Calu3 (cell line): ENCODE measurements around the gene LOC128125822.

ENCODE experiments used
- BruUV-seq: library from RNA; stranded (reverse); fragments of 400-500 nt; replicated peaks from 2 replicates; lab custom pipeline; 2021; lab: Mats Ljungman, UMichigan
- CTCF ChIA-PET: fragments of 300-600 bp; sonication (Branson Sonifier 250); formaldehyde crosslinking; loops from one replicate; lab custom pipeline; 2022; ENCODE audit warnings: antibody characterized with exemption; lab: Charles Lee
- DNase-seq: peaks from one replicate; pipeline ENCODE4 v3.0.0; 2022
- H3K27ac Mint-ChIP-seq: one replicate; pipeline ENCODE4 v1.8.0; 2022; ENCODE audit warnings: mixed read lengths; ENCODE audit not compliant: unreplicated experiment
- H3K27me3 Mint-ChIP-seq: one replicate; pipeline ENCODE4 v1.8.0; 2022; ENCODE audit warnings: mixed read lengths; ENCODE audit not compliant: unreplicated experiment
- H3K36me3 Mint-ChIP-seq: one replicate; pipeline ENCODE4 v1.8.0; 2022; ENCODE audit warnings: mild to moderate bottlenecking, moderate library complexity, mixed read lengths; ENCODE audit not compliant: insufficient read depth, unreplicated experiment
- H3K4me1 Mint-ChIP-seq: one replicate; pipeline ENCODE4 v1.8.0; 2022; ENCODE audit warnings: mild to moderate bottlenecking, low read depth, mixed read lengths; ENCODE audit not compliant: unreplicated experiment
- H3K4me3 Mint-ChIP-seq: one replicate; pipeline ENCODE4 v1.8.0; 2022; ENCODE audit warnings: mild to moderate bottlenecking, low read depth, moderate library complexity, mixed read lengths; ENCODE audit not compliant: unreplicated experiment
- H3K9me3 Mint-ChIP-seq: one replicate; pipeline ENCODE4 v1.8.0; 2022; ENCODE audit warnings: low read depth, mixed read lengths; ENCODE audit not compliant: unreplicated experiment
- intact Hi-C: fragments of 100-400 bp; cut with micrococcal nuclease; formaldehyde crosslinking; loops from one replicate; pipeline ENCODE4 v1.10.0; 2022; ENCODE audit not compliant: unreplicated experiment
- TF ChIP-seq, protein P1 (sequence below): fragments of 200-600 bp; IDR thresholded peaks from one replicate; pipeline ENCODE4 v1.8.0; 2022; ENCODE audit warnings: antibody characterized with exemption; ENCODE audit not compliant: unreplicated experiment

LOC128125822 gene

DNA sequence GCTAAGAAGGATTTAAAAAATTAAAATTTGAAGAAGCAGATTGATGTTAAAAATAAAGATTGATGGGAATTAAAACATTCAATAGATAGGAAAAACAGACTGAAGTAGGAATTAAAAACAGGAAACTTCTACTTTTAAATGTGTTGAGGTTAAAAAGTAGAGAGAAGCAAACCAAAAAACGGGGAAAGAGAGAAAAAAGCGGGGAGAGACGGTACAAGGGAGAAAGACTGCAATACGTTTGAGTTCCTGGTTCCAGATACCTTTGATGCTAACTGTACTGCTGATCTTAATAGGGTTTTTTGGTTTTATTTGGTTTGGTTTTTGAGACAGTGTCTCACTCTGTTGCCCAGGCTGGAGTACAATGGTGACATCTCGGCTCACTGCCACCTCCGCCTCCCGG, 27.0 kb downstream of the LOC128125822 start:
- peaks cover 8% of the 10 kb centered on the region for H3K4me1 Mint-ChIP-seq
- TF ChIP-seq, protein P1, sequence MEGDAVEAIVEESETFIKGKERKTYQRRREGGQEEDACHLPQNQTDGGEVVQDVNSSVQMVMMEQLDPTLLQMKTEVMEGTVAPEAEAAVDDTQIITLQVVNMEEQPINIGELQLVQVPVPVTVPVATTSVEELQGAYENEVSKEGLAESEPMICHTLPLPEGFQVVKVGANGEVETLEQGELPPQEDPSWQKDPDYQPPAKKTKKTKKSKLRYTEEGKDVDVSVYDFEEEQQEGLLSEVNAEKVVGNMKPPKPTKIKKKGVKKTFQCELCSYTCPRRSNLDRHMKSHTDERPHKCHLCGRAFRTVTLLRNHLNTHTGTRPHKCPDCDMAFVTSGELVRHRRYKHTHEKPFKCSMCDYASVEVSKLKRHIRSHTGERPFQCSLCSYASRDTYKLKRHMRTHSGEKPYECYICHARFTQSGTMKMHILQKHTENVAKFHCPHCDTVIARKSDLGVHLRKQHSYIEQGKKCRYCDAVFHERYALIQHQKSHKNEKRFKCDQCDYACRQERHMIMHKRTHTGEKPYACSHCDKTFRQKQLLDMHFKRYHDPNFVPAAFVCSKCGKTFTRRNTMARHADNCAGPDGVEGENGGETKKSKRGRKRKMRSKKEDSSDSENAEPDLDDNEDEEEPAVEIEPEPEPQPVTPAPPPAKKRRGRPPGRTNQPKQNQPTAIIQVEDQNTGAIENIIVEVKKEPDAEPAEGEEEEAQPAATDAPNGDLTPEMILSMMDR: no peak
- no peak overlapping the region for H3K4me3 Mint-ChIP-seq
- no peak for DNase-seq
- BruUV-seq: no TSS peak
- intact Hi-C loops: loop anchor here (2.0 to 5.0 kb wide), 2 partner anchors 38 to 203 kb away; no protein-coding TSS in a partner anchor
- H3K27ac Mint-ChIP-seq: no peak overlapping the region
- H3K36me3 Mint-ChIP-seq: peaks cover 9% of the 10 kb centered on the region
- H3K27me3 Mint-ChIP-seq: no peaks in the 10 kb centered on the region
- H3K9me3 Mint-ChIP-seq: no peaks in the 10 kb centered on the region
- CTCF ChIA-PET: interaction anchor here (1.1 to 2.1 kb wide), 7 partner anchors 37 to 247 kb away, joined by 3 to 36 read pairs (median 6); partner anchors contain the start of gene PHF3

DNA sequence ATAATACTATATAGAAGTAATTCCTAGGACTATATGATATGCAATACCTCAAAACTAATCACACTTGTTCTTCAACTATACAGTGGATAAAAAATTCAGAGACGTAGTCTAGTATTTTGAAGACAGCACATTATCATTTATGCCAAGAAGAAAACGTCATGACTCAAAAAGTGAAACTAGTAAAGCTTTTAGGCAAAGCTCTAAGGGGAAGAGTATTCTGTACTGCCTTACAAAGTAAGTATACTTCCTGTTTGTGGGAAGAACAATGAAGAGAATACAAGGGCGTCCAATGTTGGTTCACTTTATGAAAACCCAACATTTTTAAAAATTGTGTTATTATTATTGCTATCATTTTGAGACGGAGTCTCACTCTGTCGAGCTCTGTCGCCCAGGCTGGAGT, 27.9 kb downstream of the LOC128125822 start:
- TF ChIP-seq, protein P1: no peak
- BruUV-seq: no TSS peak
- Mint-ChIP-seq H3K36me3 (peaks cover 9% of the 10 kb centered on the region), H3K4me3 (no peak overlapping the region), H3K9me3 (no peaks in the 10 kb centered on the region), H3K4me1 (peaks cover 8% of the 10 kb centered on the region), H3K27ac (no peak overlapping the region), H3K27me3 (no peaks in the 10 kb centered on the region)
- DNase-seq: no peak
- intact Hi-C loops: no loop called here
- CTCF ChIA-PET: no interaction called here

DNA sequence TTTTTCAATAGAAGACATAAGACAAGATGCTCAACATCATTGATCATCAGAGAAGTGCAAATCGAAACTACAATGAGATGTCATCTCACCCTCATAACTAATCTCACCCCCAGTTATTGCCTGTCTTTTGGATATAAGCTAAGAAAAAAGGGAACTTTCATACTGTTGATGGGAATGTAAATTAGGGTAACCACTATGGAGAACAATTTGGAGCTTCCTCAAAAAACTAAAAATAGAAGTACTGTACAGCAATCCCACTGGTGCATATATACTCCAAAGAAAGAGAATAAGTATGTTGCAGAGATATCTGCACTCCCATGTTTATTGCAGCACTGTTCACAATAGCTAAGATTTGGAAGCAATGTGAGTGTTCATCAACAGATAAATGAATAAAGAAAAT, 37.0 kb downstream of the LOC128125822 start:
- TF ChIP-seq, protein P1: no peak
- Mint-ChIP-seq H3K9me3 (no peaks in the 10 kb centered on the region), H3K36me3 (no peaks in the 10 kb centered on the region), H3K27me3 (no peaks in the 10 kb centered on the region), H3K4me1 (no peaks in the 10 kb centered on the region), H3K27ac (no peak overlapping the region), H3K4me3 (no peak overlapping the region)
- BruUV-seq: no TSS peak
- DNase-seq: no peak
- intact Hi-C loops: no loop called here
- CTCF ChIA-PET: interaction anchor here (0.6 kb wide), 1 partner anchor 26 kb away, joined by 3 read pairs; no protein-coding TSS in a partner anchor

DNA sequence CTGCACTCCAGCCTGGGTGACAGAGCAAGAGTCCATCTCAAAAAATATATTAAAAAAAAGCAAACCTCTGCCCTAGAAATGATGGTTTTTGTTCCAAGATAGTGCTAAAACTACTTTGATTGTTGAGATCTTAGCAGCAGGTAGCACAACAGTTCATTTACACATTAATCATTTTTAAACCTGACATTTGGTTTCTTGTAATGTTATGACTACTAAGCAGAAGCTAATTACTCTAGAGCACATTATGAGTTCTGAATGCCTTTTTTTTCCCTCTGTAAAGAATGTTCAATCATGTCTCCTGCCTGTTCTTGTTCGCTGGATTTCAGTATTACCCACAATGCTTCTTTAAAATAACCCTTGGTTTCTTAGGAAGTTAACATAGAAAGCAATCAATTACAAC, 38.7 kb downstream of the LOC128125822 start:
- TF ChIP-seq, protein P1: no peak
- Mint-ChIP-seq H3K27me3 (no peaks in the 10 kb centered on the region), H3K4me3 (no peak overlapping the region), H3K27ac (no peak overlapping the region), H3K4me1 (no peaks in the 10 kb centered on the region), H3K36me3 (no peaks in the 10 kb centered on the region), H3K9me3 (no peaks in the 10 kb centered on the region)
- intact Hi-C loops: no loop called here
- BruUV-seq: no TSS peak
- CTCF ChIA-PET: no interaction called here
- DNase-seq: no peak
